GM12872 (cell line): ENCODE results near the gene PIM1.

ENCODE experiments used
- CTCF ChIP-seq: IDR thresholded peaks from 3 replicates; pipeline ENCODE4 v1.5.1; 2011; ENCODE audit warnings: low read depth, mild to moderate bottlenecking, low read length, moderate library complexity; ENCODE audit not compliant: insufficient read depth

Gene PIM1

DNA sequence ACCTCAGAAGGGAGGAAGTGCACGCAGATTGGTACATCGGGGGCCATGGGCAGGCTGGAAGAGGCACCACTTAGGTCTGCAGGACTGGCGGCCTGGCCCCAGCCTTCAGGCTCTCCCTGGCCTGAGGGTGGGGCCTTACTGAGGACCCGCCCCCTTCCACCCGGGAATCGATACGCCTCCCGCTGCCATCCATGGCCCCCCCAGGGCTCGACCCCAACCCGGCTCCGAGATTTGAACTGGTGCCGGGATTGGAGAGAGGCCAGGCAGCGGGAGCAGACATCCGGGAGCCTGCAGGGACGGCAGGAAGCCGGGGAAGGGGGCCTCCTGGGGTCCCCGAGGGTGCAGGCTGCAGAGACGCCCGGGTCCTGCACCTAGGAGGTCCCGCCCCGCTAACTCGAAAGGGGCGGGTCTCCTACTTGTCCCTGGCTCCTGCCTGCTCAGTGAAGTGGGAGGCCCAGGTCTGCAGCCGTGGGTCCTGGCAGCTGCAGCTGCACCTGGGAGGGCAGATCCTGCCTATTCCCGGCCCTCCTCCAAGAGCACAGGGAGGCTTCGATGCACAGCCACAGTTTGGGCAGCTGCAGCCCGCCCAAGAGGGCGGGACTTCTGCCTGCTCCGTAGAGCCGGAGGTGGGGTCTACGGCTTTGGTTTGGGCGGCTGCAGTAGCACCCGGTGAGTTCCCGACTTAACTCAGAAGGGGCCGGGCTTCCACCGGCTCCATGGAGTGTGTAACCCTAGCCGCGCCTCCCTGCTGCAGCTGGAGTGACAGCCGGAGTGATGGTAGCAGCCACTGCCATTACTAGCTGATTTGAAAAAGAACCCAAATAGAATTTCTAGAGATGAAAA is 52.4 kb downstream of the PIM1 start:
- TF ChIP-seq CTCF: no peak

GRCh38 chr6:37222992-37223391 is 53.0 kb downstream of the PIM1 start:
- TF ChIP-seq CTCF: no peak
